ENCODE results near the gene KIF24.
"Not testable (repeated sequence)": the region's sequence is repeated elsewhere in the genome, so short reads cannot be mapped to it uniquely, and the experiment has no call there.

KIF24 gene

GRCh38 chr9:34328987-34329832 lies at the start of gene KIF24, which contains the start of gene NUDT2:
Gene KIF24, minus strand, starts transcription at chr9:34329268. Its CDS starts 17,922 bp downstream, at chr9:34311346.
Gene NUDT2, plus strand, starts transcription at chr9:34329569. Its CDS starts 9,471 bp downstream, at chr9:34339040.
- peak; percentile 99 for DNase-seq

GRCh38 chr9:34378376-34379060 lies 49.5 kb upstream of the KIF24 start:
- no peak for DNase-seq

GRCh38 chr9:34377404-34377746 lies 48.3 kb upstream of the KIF24 start:
- no peak for DNase-seq

- DNase-seq: peak; percentile 95
Measured at GRCh38 chr9:34376596-34377403, 47.7 kb upstream of the KIF24 start, which contains the start of gene MYORG. Gene MYORG, minus strand, starts transcription at chr9:34376898. Its CDS starts 3,955 bp downstream, at chr9:34372943.

- peak; percentile 8 for DNase-seq
Measured at GRCh38 chr9:34375901-34376595, 47.0 kb upstream of the KIF24 start.

GRCh38 chr9:34374905-34375552 lies 46.0 kb upstream of the KIF24 start:
- DNase-seq: peak; percentile 41

GRCh38 chr9:34374339-34374738 lies 45.3 kb upstream of the KIF24 start:
- DNase-seq: no peak

- DNase-seq: no peak
Measured at GRCh38 chr9:34373749-34374148, 44.7 kb upstream of the KIF24 start.

- DNase-seq: no peak
Measured at GRCh38 chr9:34372467-34373011, 43.5 kb upstream of the KIF24 start.

GRCh38 chr9:34371886-34372466 lies 42.9 kb upstream of the KIF24 start:
- no peak for DNase-seq

- DNase-seq: no peak
Measured at GRCh38 chr9:34370970-34371880, 42.2 kb upstream of the KIF24 start.

GRCh38 chr9:34370335-34370969 lies 41.4 kb upstream of the KIF24 start:
- DNase-seq: no peak

- no peak for DNase-seq
Measured at GRCh38 chr9:34369636-34370035, 40.6 kb upstream of the KIF24 start.

- not testable (repeated sequence) for DNase-seq
Measured at GRCh38 chr9:34368796-34369195, 39.7 kb upstream of the KIF24 start.

GRCh38 chr9:34367751-34368410 lies 38.8 kb upstream of the KIF24 start:
- not testable (repeated sequence) for DNase-seq

GRCh38 chr9:34366365-34366764 lies 37.3 kb upstream of the KIF24 start:
- no peak for DNase-seq

GRCh38 chr9:34365282-34365681 lies 36.2 kb upstream of the KIF24 start:
- no peak for DNase-seq

GRCh38 chr9:34363619-34364351 lies 34.7 kb upstream of the KIF24 start:
- DNase-seq: no peak
